Measurements from ENCODE around the gene APPBP2. TPM values are rescaled to one million over a fixed set of nuclear protein-coding genes. Genes with fewer than 3 reads are reported as not detected.
A peak's percentile ranks its signal among the peaks of the same experiment; 100 is the strongest.
"Not testable (repeated sequence)": the region's sequence is repeated elsewhere in the genome, so short reads cannot be mapped to it uniquely, and the experiment has no call there.

The APPBP2 gene
- total RNA-seq, 1 experiment from 2014 or later: 21.5 TPM

DNA sequence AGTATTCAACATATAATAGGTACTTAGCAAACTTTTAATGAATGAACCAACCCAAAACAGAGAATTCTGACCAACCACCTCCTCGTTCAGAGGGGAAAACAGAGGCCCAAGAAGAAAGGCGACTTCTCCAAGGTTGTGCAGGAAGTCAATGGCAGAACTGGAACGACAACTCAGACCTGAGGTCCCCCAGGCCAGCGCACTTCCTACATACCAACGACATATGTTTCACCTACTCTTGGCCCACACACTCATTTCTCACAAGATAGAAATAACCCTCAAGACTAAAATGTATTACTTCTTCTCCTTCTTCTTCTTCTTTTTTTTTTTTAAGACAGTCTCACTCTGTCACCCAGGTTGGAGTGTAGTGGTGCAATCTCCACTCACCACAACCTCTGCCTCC is 89.4 kb downstream of the APPBP2 start:
- Histone ChIP-seq H3K27me3 (ENCODE audit: low read length) (no peaks in the 10 kb centered on the region), H3K9me3 (ENCODE audit: low read length) (no peaks in the 10 kb centered on the region), H3K9ac (ENCODE audit: low read length) (no peak overlapping the region), H3K27ac (ENCODE audit: low read length) (no peak overlapping the region), H3K79me2 (ENCODE audit: low read length) (no peaks in the 10 kb centered on the region), H3K4me1 (ENCODE audit: low read length) (peaks cover 10% of the 10 kb centered on the region), H4K20me1 (ENCODE audit: insufficient read depth, low read depth, low read length) (no peaks in the 10 kb centered on the region), H3K4me3 (ENCODE audit: low read length) (no peak overlapping the region), H3K9me2 (replicated peaks; ENCODE audit: insufficient read depth, low read length) (no peaks in the 10 kb centered on the region), H2AFZ (ENCODE audit: low read length) (no peak overlapping the region), H3K36me3 (ENCODE audit: insufficient read depth, low read length) (no peaks in the 10 kb centered on the region), H3K4me2 (ENCODE audit: low read depth, low read length, poor library complexity, severe bottlenecking) (no peak overlapping the region)
- no peak for DNase-seq

DNA sequence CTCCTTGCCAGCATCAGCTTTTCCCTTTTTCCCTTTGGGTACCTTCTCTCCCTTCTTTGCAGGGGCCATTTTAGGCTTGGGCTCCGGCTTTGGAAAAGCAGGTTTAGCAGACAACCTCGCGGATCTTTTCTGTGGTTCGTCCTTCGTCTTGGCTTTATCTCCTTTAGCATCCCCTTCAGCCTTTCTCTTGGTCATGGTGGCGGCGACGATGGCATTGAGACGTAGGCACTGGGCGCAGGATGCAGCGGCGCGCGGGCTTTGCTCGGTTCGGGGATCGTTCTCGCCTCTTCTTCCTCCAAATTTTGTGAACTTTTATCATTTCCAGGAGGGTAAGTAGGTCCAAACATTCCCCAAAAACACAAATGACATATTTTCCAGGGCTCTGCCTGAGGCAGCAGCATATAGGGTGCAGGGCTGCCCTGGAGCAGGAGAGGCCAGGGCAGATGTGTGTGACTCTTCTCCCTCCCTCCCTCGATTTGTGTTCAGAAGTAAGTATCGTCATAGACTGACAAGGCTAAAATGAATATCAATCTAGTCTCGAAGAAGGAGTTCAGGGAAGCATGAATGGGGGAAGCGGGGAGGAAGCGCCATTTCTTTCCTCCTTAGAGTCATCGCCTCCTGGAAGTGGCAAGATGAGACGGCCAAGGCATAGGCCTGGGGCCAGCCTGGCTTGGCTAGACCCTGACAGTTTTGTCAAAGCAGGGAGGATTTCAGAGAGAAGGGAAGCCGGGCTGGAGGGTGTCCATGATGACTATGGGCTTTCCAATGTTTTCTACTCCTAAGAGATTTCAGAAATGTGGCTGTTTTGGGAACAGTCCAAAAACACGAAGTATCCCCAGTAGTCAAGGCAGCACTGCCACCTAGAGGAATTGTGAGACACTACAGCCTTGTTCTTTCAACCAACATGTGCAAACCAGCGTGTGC is 90.5 kb downstream of the APPBP2 start:
- Histone ChIP-seq H3K9me2 (replicated peaks; ENCODE audit: insufficient read depth, low read length) (no peaks in the 10 kb centered on the region), H2AFZ (ENCODE audit: low read length) (no peak overlapping the region), H3K27me3 (ENCODE audit: low read length) (no peaks in the 10 kb centered on the region), H3K36me3 (ENCODE audit: insufficient read depth, low read length) (no peaks in the 10 kb centered on the region), H3K4me3 (ENCODE audit: low read length) (no peak overlapping the region), H3K79me2 (ENCODE audit: low read length) (no peaks in the 10 kb centered on the region), H3K27ac (ENCODE audit: low read length) (no peak overlapping the region), H3K4me2 (ENCODE audit: low read depth, low read length, poor library complexity, severe bottlenecking) (no peak overlapping the region), H3K9me3 (ENCODE audit: low read length) (no peaks in the 10 kb centered on the region), H3K9ac (ENCODE audit: low read length) (no peak overlapping the region), H3K4me1 (ENCODE audit: low read length) (peaks cover 10% of the 10 kb centered on the region), H4K20me1 (ENCODE audit: insufficient read depth, low read depth, low read length) (no peaks in the 10 kb centered on the region)
- peak; percentile 89 for DNase-seq

DNA sequence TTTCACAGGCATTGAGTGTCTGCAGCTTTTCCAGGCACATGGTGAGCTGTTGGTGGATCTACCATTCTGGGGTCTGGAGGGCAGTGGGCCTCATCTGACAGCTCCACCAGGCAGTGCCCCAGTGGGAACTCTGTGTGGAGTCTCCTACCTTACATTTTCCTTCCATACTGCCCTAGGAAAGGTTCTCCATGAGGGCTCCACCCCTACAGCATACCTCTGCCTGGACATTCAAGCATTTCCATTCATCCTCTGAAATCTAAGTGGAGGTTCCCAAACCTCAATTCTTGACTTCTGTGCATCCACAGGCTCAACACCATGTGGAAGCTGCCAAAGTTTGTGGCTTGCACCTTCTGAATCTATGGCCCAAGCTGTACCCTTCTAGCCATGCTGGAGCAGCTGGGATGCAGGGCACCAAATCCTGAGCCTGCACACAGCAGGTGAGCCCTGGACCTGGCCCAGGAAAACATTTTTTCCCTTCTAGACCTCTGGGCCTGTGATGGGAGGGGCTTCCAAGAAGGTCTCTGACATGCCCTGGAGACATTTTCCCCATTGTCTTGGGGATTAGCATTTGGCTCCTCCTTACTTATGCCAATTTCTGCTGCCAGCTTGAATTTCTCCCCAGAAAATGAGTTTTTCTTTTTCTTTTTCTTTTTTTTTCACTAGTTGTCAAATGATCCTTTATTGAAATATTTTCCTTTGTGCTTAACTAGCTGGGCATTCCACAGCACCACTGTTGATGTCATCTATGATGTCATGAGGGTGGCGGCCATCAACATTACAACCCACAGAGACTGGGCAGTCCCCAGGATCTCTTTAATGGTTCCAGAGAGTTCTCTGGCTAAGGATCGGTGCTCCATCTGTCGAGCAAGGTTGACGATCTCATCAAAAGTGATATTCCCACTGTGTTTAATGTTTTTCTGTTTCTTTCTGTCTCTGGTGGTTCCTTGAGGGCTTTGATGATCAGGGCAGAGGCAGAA is 92.7 kb downstream of the APPBP2 start:
- H2AFZ ChIP-seq (ENCODE audit: low read length); DNase-seq; H3K9me2 ChIP-seq (replicated peaks; ENCODE audit: insufficient read depth, low read length); H3K79me2 ChIP-seq (ENCODE audit: low read length); H3K9me3 ChIP-seq (ENCODE audit: low read length); H3K4me3 ChIP-seq (ENCODE audit: low read length); H3K4me1 ChIP-seq (ENCODE audit: low read length); H3K36me3 ChIP-seq (ENCODE audit: insufficient read depth, low read length); H3K4me2 ChIP-seq (ENCODE audit: low read depth, low read length, poor library complexity, severe bottlenecking); H4K20me1 ChIP-seq (ENCODE audit: insufficient read depth, low read depth, low read length); H3K9ac ChIP-seq (ENCODE audit: low read length); H3K27me3 ChIP-seq (ENCODE audit: low read length); H3K27ac ChIP-seq (ENCODE audit: low read length): not testable (repeated sequence)

DNA sequence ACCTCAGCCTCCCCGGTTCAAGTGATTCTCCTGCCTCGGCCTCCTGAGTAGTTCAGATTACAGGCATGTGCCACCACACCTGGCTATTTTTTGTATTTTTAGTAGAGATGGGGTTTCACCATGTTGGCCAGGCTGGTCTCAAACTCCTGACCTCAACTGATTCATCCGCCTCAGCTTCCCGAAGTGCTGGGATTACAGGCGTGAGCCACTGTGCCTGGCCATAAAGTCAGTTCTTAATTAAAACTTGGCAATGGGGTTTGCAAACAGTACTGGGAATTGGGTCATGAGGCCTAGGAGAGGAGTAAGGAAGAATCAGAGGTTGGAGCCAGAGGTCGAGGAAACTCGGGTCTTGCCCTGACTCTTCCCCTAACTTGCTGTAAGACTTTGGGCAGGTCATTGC is 95.5 kb downstream of the APPBP2 start:
- H3K27ac ChIP-seq (ENCODE audit: low read length); H3K4me3 ChIP-seq (ENCODE audit: low read length); H3K79me2 ChIP-seq (ENCODE audit: low read length); H4K20me1 ChIP-seq (ENCODE audit: insufficient read depth, low read depth, low read length); H3K27me3 ChIP-seq (ENCODE audit: low read length); H2AFZ ChIP-seq (ENCODE audit: low read length); H3K9me3 ChIP-seq (ENCODE audit: low read length); H3K4me1 ChIP-seq (ENCODE audit: low read length); DNase-seq; H3K9ac ChIP-seq (ENCODE audit: low read length); H3K9me2 ChIP-seq (replicated peaks; ENCODE audit: insufficient read depth, low read length); H3K36me3 ChIP-seq (ENCODE audit: insufficient read depth, low read length); H3K4me2 ChIP-seq (ENCODE audit: low read depth, low read length, poor library complexity, severe bottlenecking): not testable (repeated sequence)

DNA sequence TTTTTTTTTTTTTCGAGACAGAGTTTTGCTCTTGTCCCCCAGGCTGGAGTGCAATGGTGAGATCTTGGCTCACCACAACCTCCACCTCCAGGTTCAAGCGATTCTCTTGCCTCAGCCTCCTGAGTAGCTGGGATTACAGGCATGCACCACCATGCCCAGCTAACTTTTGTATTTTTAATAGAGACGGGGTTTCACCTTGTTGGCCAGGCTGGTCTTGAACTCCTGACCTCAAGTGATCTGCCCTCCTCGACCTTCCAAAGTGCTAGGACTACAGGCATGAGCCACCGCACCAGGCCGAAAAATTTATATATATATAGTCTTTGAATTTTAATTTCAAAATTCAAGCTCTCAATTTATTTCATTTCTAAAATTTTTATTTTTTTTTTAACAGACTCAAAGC is 97.6 kb downstream of the APPBP2 start:
- not testable (repeated sequence) for H3K27ac ChIP-seq (ENCODE audit: low read length); H3K9ac ChIP-seq (ENCODE audit: low read length); H3K79me2 ChIP-seq (ENCODE audit: low read length); H3K9me3 ChIP-seq (ENCODE audit: low read length); H2AFZ ChIP-seq (ENCODE audit: low read length); H3K36me3 ChIP-seq (ENCODE audit: insufficient read depth, low read length); H3K4me3 ChIP-seq (ENCODE audit: low read length); DNase-seq; H4K20me1 ChIP-seq (ENCODE audit: insufficient read depth, low read depth, low read length); H3K4me2 ChIP-seq (ENCODE audit: low read depth, low read length, poor library complexity, severe bottlenecking); H3K9me2 ChIP-seq (replicated peaks; ENCODE audit: insufficient read depth, low read length); H3K27me3 ChIP-seq (ENCODE audit: low read length); H3K4me1 ChIP-seq (ENCODE audit: low read length)

DNA sequence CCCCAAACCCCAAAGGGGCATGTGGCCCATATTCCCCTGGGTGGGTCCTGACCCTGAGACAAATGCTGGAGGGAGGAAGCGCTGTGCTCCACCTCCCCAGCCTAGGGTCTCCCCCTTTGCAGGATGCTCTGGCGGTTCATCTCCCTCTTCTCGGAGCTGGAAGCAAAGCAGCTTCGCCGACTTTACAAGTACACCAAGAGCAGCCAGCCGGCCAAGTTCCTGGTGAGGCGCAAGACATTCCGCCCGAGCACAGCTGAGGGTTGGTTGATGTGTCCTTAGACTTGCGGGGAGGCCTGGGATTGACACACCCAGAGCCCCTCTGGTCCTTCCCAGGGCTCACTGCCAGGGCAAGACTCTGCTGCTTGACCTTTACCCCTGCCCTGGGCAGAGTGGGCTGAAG is 99.4 kb downstream of the APPBP2 start:
- Histone ChIP-seq H3K4me2 (ENCODE audit: low read depth, low read length, poor library complexity, severe bottlenecking) (no peak overlapping the region), H3K9ac (ENCODE audit: low read length) (no peak overlapping the region), H4K20me1 (ENCODE audit: insufficient read depth, low read depth, low read length) (no peaks in the 10 kb centered on the region), H3K27ac (ENCODE audit: low read length) (no peak overlapping the region), H3K4me1 (ENCODE audit: low read length) (peaks cover 5% of the 10 kb centered on the region), H2AFZ (ENCODE audit: low read length) (no peak overlapping the region), H3K4me3 (ENCODE audit: low read length) (no peak overlapping the region), H3K9me3 (ENCODE audit: low read length) (no peaks in the 10 kb centered on the region), H3K27me3 (ENCODE audit: low read length) (no peaks in the 10 kb centered on the region), H3K9me2 (replicated peaks; ENCODE audit: insufficient read depth, low read length) (no peaks in the 10 kb centered on the region), H3K36me3 (ENCODE audit: insufficient read depth, low read length) (no peaks in the 10 kb centered on the region), H3K79me2 (ENCODE audit: low read length) (no peaks in the 10 kb centered on the region)
- DNase-seq: no peak

DNA sequence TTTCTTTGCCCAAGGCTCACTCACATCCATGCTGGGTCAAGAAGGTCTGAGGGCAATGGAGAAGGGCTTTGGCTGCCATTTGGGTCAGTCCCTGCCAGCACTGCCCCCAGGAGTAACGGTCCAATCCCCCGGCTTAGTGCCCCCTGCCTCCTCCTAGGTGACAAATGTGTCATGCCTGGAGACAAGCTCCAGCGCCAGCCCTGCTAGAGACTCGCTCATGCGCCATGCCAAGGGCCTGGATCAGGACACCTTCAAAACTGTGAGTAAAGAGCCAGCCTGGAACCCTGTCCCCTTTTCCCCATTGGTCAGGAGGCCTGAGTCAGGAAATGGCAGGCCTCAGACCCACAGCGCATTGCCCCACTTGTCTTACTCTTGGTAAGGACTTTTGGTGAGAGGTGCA is 100.4 kb downstream of the APPBP2 start:
- Histone ChIP-seq H3K9me3 (ENCODE audit: low read length) (no peaks in the 10 kb centered on the region), H3K4me2 (ENCODE audit: low read depth, low read length, poor library complexity, severe bottlenecking) (no peak overlapping the region), H3K4me1 (ENCODE audit: low read length) (peaks cover 10% of the 10 kb centered on the region), H3K4me3 (ENCODE audit: low read length) (no peak overlapping the region), H3K27me3 (ENCODE audit: low read length) (no peaks in the 10 kb centered on the region), H3K9me2 (replicated peaks; ENCODE audit: insufficient read depth, low read length) (no peaks in the 10 kb centered on the region), H3K36me3 (ENCODE audit: insufficient read depth, low read length) (no peaks in the 10 kb centered on the region), H2AFZ (ENCODE audit: low read length) (no peak overlapping the region), H4K20me1 (ENCODE audit: insufficient read depth, low read depth, low read length) (no peaks in the 10 kb centered on the region), H3K9ac (ENCODE audit: low read length) (no peak overlapping the region), H3K27ac (ENCODE audit: low read length) (no peak overlapping the region), H3K79me2 (ENCODE audit: low read length) (no peaks in the 10 kb centered on the region)
- no peak for DNase-seq

DNA sequence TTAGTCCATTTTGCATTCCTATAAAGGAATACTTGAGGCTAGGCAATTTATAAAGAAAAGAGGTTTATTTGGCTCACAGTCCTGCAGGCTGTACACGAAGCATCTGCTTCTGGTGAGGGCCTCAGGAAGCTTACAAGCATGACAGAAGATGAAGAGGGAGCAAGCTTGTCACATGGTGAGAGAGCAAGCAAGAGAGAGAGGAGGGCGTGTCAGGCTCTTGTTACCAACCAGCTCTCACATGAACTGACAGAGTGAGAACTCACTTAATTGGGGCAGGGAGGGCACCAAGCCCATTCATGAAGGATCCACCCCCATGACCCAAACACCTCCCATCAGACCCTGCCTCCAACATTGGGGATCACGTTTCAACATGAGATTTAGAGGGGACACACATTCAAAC is 102.2 kb downstream of the APPBP2 start:
- no peak overlapping the region for H3K27ac ChIP-seq (ENCODE audit: low read length)
- no peaks in the 10 kb centered on the region for H3K36me3 ChIP-seq (ENCODE audit: insufficient read depth, low read length)
- H3K4me1 ChIP-seq (ENCODE audit: low read length): peaks cover 10% of the 10 kb centered on the region
- no peaks in the 10 kb centered on the region for H3K9me3 ChIP-seq (ENCODE audit: low read length)
- no peak for DNase-seq
- no peaks in the 10 kb centered on the region for H3K27me3 ChIP-seq (ENCODE audit: low read length)
- H2AFZ ChIP-seq (ENCODE audit: low read length): no peak overlapping the region
- no peaks in the 10 kb centered on the region for H3K79me2 ChIP-seq (ENCODE audit: low read length)
- H3K9me2 ChIP-seq (replicated peaks; ENCODE audit: insufficient read depth, low read length): no peaks in the 10 kb centered on the region
- no peak overlapping the region for H3K4me3 ChIP-seq (ENCODE audit: low read length)
- H3K9ac ChIP-seq (ENCODE audit: low read length): no peak overlapping the region
- no peak overlapping the region for H3K4me2 ChIP-seq (ENCODE audit: low read depth, low read length, poor library complexity, severe bottlenecking)
- H4K20me1 ChIP-seq (ENCODE audit: insufficient read depth, low read depth, low read length): no peaks in the 10 kb centered on the region

Data from Karpas-422 (cell line).